NCI-H146 (cell line): ENCODE measurements around the gene ASCL1.

Experiments
- DNase-seq: peaks from one replicate; lab custom pipeline; 2025; lab: John Stamatoyannopoulos, UW

The ASCL1 gene

GRCh38 chr12:102977945-102978706 lies 20.7 kb downstream of the ASCL1 start:
- no peak for DNase-seq

GRCh38 chr12:102980350-102980749 lies 22.9 kb downstream of the ASCL1 start:
- no peak for DNase-seq

GRCh38 chr12:102990419-102990818 lies 32.9 kb downstream of the ASCL1 start:
- DNase-seq = peak; percentile 59

DNA sequence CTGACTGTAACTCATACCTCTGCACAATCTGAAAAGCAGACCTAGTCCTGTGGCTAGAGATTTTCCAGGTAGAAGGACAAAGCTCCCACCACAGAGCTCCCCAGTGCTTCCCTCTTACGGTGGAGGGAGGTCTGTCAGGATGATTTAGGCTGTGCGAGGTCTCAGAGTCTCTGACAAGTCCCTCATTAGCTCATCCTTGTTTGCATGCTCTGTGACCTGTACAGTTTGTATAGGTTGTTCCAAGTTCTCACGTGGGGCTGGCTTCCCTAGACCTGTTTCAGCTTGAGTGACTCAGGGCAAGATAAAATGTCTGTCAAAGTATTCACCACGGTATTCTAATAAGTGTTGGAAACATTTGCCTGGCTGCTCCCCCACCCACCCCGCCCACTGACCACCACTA lies 34.8 kb downstream of the ASCL1 start:
- peak; percentile 68 for DNase-seq

DNA sequence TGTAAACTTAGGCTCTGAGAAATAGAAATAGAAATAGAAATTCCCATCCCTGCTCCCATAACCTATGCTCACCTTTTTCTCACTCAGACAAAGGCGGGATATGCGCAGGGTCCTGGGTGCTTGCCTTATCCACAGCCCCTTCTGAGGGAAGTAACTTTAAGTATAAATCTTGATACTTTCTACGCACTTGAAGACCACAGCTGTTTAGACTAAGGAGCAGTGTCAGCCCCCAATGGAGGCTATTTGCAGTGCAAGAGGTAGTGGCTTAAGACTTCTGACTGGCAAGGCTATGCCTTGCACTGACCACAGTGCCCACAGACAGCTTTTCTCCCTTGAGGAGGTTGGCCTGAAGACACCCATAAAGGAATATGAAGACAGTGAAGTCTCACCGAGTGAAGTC lies 35.2 kb downstream of the ASCL1 start:
- no peak for DNase-seq

GRCh38 chr12:102993537-102993936 lies 36.1 kb downstream of the ASCL1 start:
- no peak for DNase-seq

GRCh38 chr12:102995372-102995771 lies 37.9 kb downstream of the ASCL1 start:
- no peak for DNase-seq
